Loucy (cell line): ENCODE results near the gene RNF130.

ENCODE experiments used
- H2AFZ ChIP-seq: fragments of 200-600 bp; sonication (generic); 2 replicates; pipeline ENCODE4 v1.6.0; 2016; ENCODE audit warnings: antibody characterized with exemption, mild to moderate bottlenecking, low read length, moderate library complexity
- H3F3A ChIP-seq: fragments of 200-600 bp; 2 replicates; pipeline ENCODE4 v1.6.0; 2016; ENCODE audit warnings: antibody characterized with exemption, low read depth, mild to moderate bottlenecking
- H3K27me3 ChIP-seq: fragments of 200-600 bp; sonication (generic); 2 replicates; pipeline ENCODE4 v1.6.1; 2014; ENCODE audit warnings: low read length, mild to moderate bottlenecking; ENCODE audit not compliant: insufficient read depth, poor library complexity, severe bottlenecking
- H3K36me3 ChIP-seq: fragments of 200-600 bp; sonication (generic); 2 replicates; pipeline ENCODE4 v1.6.1; 2016; ENCODE audit warnings: low read length; ENCODE audit not compliant: insufficient read depth
- H3K4me1 ChIP-seq: fragments of 200-600 bp; sonication (generic); 2 replicates; pipeline ENCODE4 v1.5.1; 2014; ENCODE audit warnings: low read length, mild to moderate bottlenecking; ENCODE audit not compliant: insufficient read depth, poor library complexity, severe bottlenecking
- H3K4me2 ChIP-seq: fragments of 200-600 bp; sonication (generic); 2 replicates; pipeline ENCODE4 v1.6.0; 2014; ENCODE audit warnings: antibody characterized with exemption, low read length, low read depth, mild to moderate bottlenecking; ENCODE audit not compliant: poor library complexity, severe bottlenecking
- H3K4me3 ChIP-seq: fragments of 200-600 bp; sonication (generic); 2 replicates; pipeline ENCODE4 v1.5.1; 2014; ENCODE audit warnings: low read length, mild to moderate bottlenecking, mixed read lengths; ENCODE audit not compliant: poor library complexity, severe bottlenecking
- H3K79me2 ChIP-seq: fragments of 200-600 bp; sonication (generic); 2 replicates; pipeline ENCODE4 v1.6.1; 2014; ENCODE audit warnings: low read length; ENCODE audit not compliant: insufficient read depth
- H3K9ac ChIP-seq: fragments of 200-600 bp; sonication (generic); 2 replicates; pipeline ENCODE4 v1.6.0; 2014; ENCODE audit warnings: mild to moderate bottlenecking, low read depth, low read length, moderate library complexity; ENCODE audit not compliant: poor library complexity, severe bottlenecking
- H3K9me2 ChIP-seq: fragments of 200-600 bp; sonication (generic); replicated peaks from 2 replicates; pipeline ENCODE4 v1.6.1; 2016; ENCODE audit warnings: low read depth, low read length, mixed read lengths
- H3K9me3 ChIP-seq: fragments of 200-600 bp; sonication (generic); 2 replicates; pipeline ENCODE4 v1.6.1; 2014; ENCODE audit warnings: mild to moderate bottlenecking, antibody characterized with exemption, low read length, low read depth; ENCODE audit not compliant: insufficient read depth
- H4K20me1 ChIP-seq: fragments of 200-600 bp; sonication (generic); 2 replicates; pipeline ENCODE4 v1.6.0; 2014; ENCODE audit warnings: antibody characterized with exemption, low read length, mild to moderate bottlenecking; ENCODE audit not compliant: insufficient read depth, poor library complexity, severe bottlenecking
- EZH2phosphoT487 ChIP-seq: fragments of 200-600 bp; IDR thresholded peaks from 2 replicates; pipeline ENCODE4 v1.6.1; 2018; ENCODE audit warnings: antibody characterized with exemption, mild to moderate bottlenecking, moderate library complexity, borderline replicate concordance
- TF ChIP-seq, protein P1 (sequence below): fragments of 200-600 bp; sonication (generic); conservative IDR thresholded peaks from 2 replicates; pipeline ENCODE4 v1.5.1; 2014; ENCODE audit warnings: mild to moderate bottlenecking, antibody characterized with exemption, low read length

Gene RNF130

DNA sequence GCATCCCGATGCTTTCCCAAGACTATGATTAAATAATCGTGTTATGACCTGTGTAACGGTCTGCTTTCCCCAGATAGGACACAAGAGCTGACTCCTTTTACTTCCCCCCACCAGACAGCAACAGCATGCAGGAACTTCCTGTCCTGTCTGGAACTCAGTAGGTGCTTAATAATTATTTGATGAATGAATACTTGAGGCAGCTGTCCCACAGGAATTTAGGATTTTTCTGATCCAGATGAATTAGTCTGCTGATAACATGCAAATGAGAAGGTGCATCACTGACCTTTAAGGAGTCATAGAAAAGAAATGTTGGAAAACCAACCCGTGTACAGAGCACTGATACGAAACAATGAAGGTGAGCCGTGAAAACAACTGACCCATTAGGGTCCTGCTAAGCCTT, 12.2 kb downstream of the RNF130 start:
- TF ChIP-seq EZH2phosphoT487, result no peak
- TF ChIP-seq, protein P1, sequence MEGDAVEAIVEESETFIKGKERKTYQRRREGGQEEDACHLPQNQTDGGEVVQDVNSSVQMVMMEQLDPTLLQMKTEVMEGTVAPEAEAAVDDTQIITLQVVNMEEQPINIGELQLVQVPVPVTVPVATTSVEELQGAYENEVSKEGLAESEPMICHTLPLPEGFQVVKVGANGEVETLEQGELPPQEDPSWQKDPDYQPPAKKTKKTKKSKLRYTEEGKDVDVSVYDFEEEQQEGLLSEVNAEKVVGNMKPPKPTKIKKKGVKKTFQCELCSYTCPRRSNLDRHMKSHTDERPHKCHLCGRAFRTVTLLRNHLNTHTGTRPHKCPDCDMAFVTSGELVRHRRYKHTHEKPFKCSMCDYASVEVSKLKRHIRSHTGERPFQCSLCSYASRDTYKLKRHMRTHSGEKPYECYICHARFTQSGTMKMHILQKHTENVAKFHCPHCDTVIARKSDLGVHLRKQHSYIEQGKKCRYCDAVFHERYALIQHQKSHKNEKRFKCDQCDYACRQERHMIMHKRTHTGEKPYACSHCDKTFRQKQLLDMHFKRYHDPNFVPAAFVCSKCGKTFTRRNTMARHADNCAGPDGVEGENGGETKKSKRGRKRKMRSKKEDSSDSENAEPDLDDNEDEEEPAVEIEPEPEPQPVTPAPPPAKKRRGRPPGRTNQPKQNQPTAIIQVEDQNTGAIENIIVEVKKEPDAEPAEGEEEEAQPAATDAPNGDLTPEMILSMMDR, result no peak
- no peaks in the 10 kb centered on the region for H3F3A ChIP-seq
- no peaks in the 10 kb centered on the region for H3K27me3 ChIP-seq
- peaks cover 100% of the 10 kb centered on the region for H3K79me2 ChIP-seq
- H3K9me2 ChIP-seq, result no peaks in the 10 kb centered on the region
- H3K36me3 ChIP-seq, result no peaks in the 10 kb centered on the region
- no peak overlapping the region for H3K4me2 ChIP-seq
- peaks cover 11% of the 10 kb centered on the region for H3K4me1 ChIP-seq
- H2AFZ ChIP-seq, result no peak overlapping the region
- no peak overlapping the region for H3K9ac ChIP-seq
- no peak overlapping the region for H3K4me3 ChIP-seq
- peaks cover 20% of the 10 kb centered on the region for H4K20me1 ChIP-seq
- H3K9me3 ChIP-seq, result no peaks in the 10 kb centered on the region

DNA sequence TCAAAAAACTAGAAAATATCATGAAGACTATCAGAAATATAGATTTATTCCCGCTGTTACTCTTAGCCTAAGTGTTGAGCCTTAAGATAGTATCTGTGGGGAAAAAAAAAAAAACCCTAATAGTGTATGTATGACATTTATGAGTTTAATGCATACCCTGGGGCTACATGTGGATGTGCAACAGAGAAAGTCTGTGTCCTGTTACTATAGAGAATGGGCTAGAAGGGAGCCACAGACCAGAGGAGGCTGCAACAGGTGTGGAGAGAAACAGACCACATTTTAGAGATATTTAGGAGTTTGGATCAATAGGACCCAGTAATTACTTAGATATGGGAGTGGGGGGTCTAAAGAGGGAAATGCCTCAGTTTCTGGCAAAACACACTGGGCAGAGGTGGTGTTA, 15.4 kb downstream of the RNF130 start:
- H3K4me3 ChIP-seq, result no peak overlapping the region
- no peak overlapping the region for H3K9ac ChIP-seq
- TF ChIP-seq, protein P1, result no peak
- no peak for TF ChIP-seq EZH2phosphoT487
- no peaks in the 10 kb centered on the region for H3K9me3 ChIP-seq
- H3K4me2 ChIP-seq, result peak overlapping the region; percentile 6
- H3K79me2 ChIP-seq, result peaks cover 98% of the 10 kb centered on the region
- H3K9me2 ChIP-seq, result no peaks in the 10 kb centered on the region
- H3K27me3 ChIP-seq, result no peaks in the 10 kb centered on the region
- H4K20me1 ChIP-seq, result peaks cover 24% of the 10 kb centered on the region
- H2AFZ ChIP-seq, result no peak overlapping the region
- H3K36me3 ChIP-seq, result no peaks in the 10 kb centered on the region
- H3K4me1 ChIP-seq, result peaks cover 6% of the 10 kb centered on the region
- H3F3A ChIP-seq, result no peaks in the 10 kb centered on the region

DNA sequence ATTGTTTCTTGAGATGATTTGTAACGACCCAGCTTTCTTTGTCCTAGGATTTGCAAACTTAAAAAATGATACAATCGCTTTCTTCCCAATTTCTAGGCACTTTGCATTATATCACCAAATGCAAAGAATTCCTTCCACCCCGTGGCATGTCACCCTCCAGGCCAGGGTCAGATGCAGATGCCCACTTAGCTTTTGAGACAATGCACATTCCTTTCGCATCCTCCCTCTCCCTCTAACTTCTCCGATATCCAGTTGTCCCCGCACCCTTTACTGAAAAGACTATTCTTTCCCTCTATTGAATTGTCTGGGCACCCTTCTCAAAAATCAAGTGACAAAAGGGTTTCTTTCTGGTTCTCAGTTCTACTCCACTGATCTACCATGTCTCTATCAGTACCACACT, 17.3 kb downstream of the RNF130 start:
- H3K4me1 ChIP-seq, result peaks cover 22% of the 10 kb centered on the region
- H2AFZ ChIP-seq, result no peak overlapping the region
- H3K79me2 ChIP-seq, result peaks cover 93% of the 10 kb centered on the region
- H4K20me1 ChIP-seq, result peaks cover 26% of the 10 kb centered on the region
- TF ChIP-seq EZH2phosphoT487, result no peak
- TF ChIP-seq, protein P1, result no peak
- no peak overlapping the region for H3K9ac ChIP-seq
- no peak overlapping the region for H3K4me2 ChIP-seq
- no peaks in the 10 kb centered on the region for H3K9me3 ChIP-seq
- H3K4me3 ChIP-seq, result no peak overlapping the region
- H3K27me3 ChIP-seq, result no peaks in the 10 kb centered on the region
- no peaks in the 10 kb centered on the region for H3K36me3 ChIP-seq
- H3F3A ChIP-seq, result no peaks in the 10 kb centered on the region
- no peaks in the 10 kb centered on the region for H3K9me2 ChIP-seq
